WTC11 (cell line): ENCODE data around the gene AK5. TPM values are rescaled to one million over a fixed set of nuclear protein-coding genes. Genes with fewer than 3 reads are reported as not detected.

Experiments used
- ATAC-seq: fragments of 200-7000 bp; cut with Tn5 transposase; 2 replicates; pipeline ENCODE4 v1.10.0; 2021; ENCODE audit warnings: mild to moderate bottlenecking, moderate library complexity
- CTCF ChIA-PET: fragments of 300-600 bp; sonication (Branson Sonifier 250); formaldehyde crosslinking; loops from one replicate; lab custom pipeline; 2021; ENCODE audit warnings: antibody characterized with exemption; lab: Charles Lee
- POLR2A ChIA-PET: fragments of 350-600 bp; sonication (Branson Sonifier 250); formaldehyde crosslinking; loops from one replicate; lab custom pipeline; 2021; ENCODE audit warnings: antibody characterized with exemption; lab: Charles Lee
- DNase-seq: peaks from one replicate; pipeline ENCODE4 v3.0.0; 2021; ENCODE audit warnings: low spot score
- H3K27ac Mint-ChIP-seq: 2 replicates; pipeline ENCODE4 v1.8.0; 2021; ENCODE audit warnings: mixed read lengths
- H3K27me3 Mint-ChIP-seq: 2 replicates; pipeline ENCODE4 v1.8.0; 2021; ENCODE audit warnings: low read depth, mild to moderate bottlenecking, moderate library complexity, mixed read lengths
- H3K36me3 Mint-ChIP-seq: 2 replicates; pipeline ENCODE4 v1.8.0; 2021; ENCODE audit warnings: mixed read lengths
- H3K4me1 Mint-ChIP-seq: 2 replicates; pipeline ENCODE4 v1.8.0; 2022; ENCODE audit warnings: mixed read lengths
- H3K4me3 Mint-ChIP-seq: 2 replicates; pipeline ENCODE4 v1.8.0; 2021; ENCODE audit warnings: mild to moderate bottlenecking, moderate library complexity, mixed read lengths
- H3K9me3 Mint-ChIP-seq: 2 replicates; pipeline ENCODE4 v1.8.0; 2021; ENCODE audit warnings: mixed read lengths
- ATF1 ChIP-seq: sonication (generic); formaldehyde crosslinking; IDR thresholded peaks from 2 replicates; pipeline ENCODE4 v1.8.1; 2023; ENCODE audit warnings: mild to moderate bottlenecking, moderate library complexity, missing genetic modification reagents
- CDX4 ChIP-seq: fragments of 250-450 bp; sonication (Bioruptor Pico); IDR thresholded peaks from 2 replicates; pipeline ENCODE4 v1.9.0; 2021; ENCODE audit warnings: moderate library complexity, mild to moderate bottlenecking, inconsistent platforms, borderline replicate concordance
- E2F4 ChIP-seq: sonication (generic); formaldehyde crosslinking; IDR thresholded peaks from 2 replicates; pipeline ENCODE4 v1.8.1; 2022; ENCODE audit warnings: low read depth, mild to moderate bottlenecking, moderate library complexity, missing genetic modification reagents, borderline replicate concordance
- GABPB1 ChIP-seq: sonication (generic); formaldehyde crosslinking; IDR thresholded peaks from 2 replicates; pipeline ENCODE4 v1.8.1; 2023; ENCODE audit warnings: mild to moderate bottlenecking, missing genetic modification reagents
- GRHL2 ChIP-seq: fragments of 250-450 bp; sonication (Bioruptor Pico); IDR thresholded peaks from 2 replicates; pipeline ENCODE4 v1.8.0; 2022; ENCODE audit warnings: mild to moderate bottlenecking, moderate library complexity; ENCODE audit not compliant: insufficient replicate concordance, severe bottlenecking
- HMGA2 ChIP-seq: fragments of 250-450 bp; sonication (Bioruptor Pico); IDR thresholded peaks from 2 replicates; pipeline ENCODE4 v1.4.0; 2021; ENCODE audit warnings: mild to moderate bottlenecking, moderate library complexity
- IRF2 ChIP-seq: sonication (generic); formaldehyde crosslinking; IDR thresholded peaks from 2 replicates; pipeline ENCODE4 v1.8.0; 2022; ENCODE audit warnings: low read depth, missing genetic modification reagents, borderline replicate concordance
- KAT7 ChIP-seq: sonication (generic); formaldehyde crosslinking; IDR thresholded peaks from 2 replicates; pipeline ENCODE4 v1.8.1; 2023; ENCODE audit warnings: missing genetic modification reagents, mild to moderate bottlenecking, borderline replicate concordance
- MXD4 ChIP-seq: fragments of 250-450 bp; sonication (Bioruptor Pico); IDR thresholded peaks from 2 replicates; pipeline ENCODE4 v1.8.0; 2021; ENCODE audit warnings: mild to moderate bottlenecking, moderate library complexity, borderline replicate concordance
- NR1H2 ChIP-seq: sonication (generic); formaldehyde crosslinking; IDR thresholded peaks from 2 replicates; pipeline ENCODE4 v1.9.0; 2021; ENCODE audit warnings: mild to moderate bottlenecking, moderate library complexity, missing genetic modification reagents
- SP1 ChIP-seq: sonication (generic); formaldehyde crosslinking; conservative IDR thresholded peaks from 2 replicates; pipeline ENCODE4 v1.8.1; 2022; ENCODE audit warnings: missing genetic modification reagents
- TEAD1 ChIP-seq: sonication (generic); formaldehyde crosslinking; IDR thresholded peaks from 2 replicates; pipeline ENCODE4 v1.8.0; 2022; ENCODE audit warnings: mild to moderate bottlenecking, missing genetic modification reagents
- ZBTB21 ChIP-seq: sonication (generic); formaldehyde crosslinking; IDR thresholded peaks from 2 replicates; pipeline ENCODE4 v1.8.1; 2023; ENCODE audit warnings: mild to moderate bottlenecking, missing genetic modification reagents, borderline replicate concordance
- ZBTB43 ChIP-seq: sonication (generic); formaldehyde crosslinking; IDR thresholded peaks from 2 replicates; pipeline ENCODE4 v1.8.1; 2023; ENCODE audit warnings: mild to moderate bottlenecking, missing genetic modification reagents
- ZNF219 ChIP-seq: sonication (generic); formaldehyde crosslinking; IDR thresholded peaks from 2 replicates; pipeline ENCODE4 v1.8.0; 2023; ENCODE audit warnings: missing genetic modification reagents, mild to moderate bottlenecking, borderline replicate concordance
- ZNF232 ChIP-seq: sonication (generic); formaldehyde crosslinking; IDR thresholded peaks from 2 replicates; pipeline ENCODE4 v1.8.0; 2022; ENCODE audit warnings: mild to moderate bottlenecking, missing genetic modification reagents
- ZNF416 ChIP-seq: fragments of 250-450 bp; sonication (Bioruptor Pico); IDR thresholded peaks from 2 replicates; pipeline ENCODE4 v1.9.0; 2021; ENCODE audit warnings: mild to moderate bottlenecking, inconsistent platforms
- total RNA-seq: library from RNA; stranded (reverse); gene quantifications from 3 replicates; pipeline ENCODE4 v1.2.3, GENCODE V29; 2021
- TF ChIP-seq, protein P1 (sequence below): sonication (generic); formaldehyde crosslinking; IDR thresholded peaks from 2 replicates; pipeline ENCODE4 v1.8.1; 2023; ENCODE audit warnings: mild to moderate bottlenecking, missing genetic modification reagents, moderate library complexity
- TF ChIP-seq, protein P2 (sequence below): fragments of 250-450 bp; sonication (Bioruptor Pico); IDR thresholded peaks from 2 replicates; pipeline ENCODE4 v2.1.2; 2022; ENCODE audit warnings: mild to moderate bottlenecking, moderate library complexity
- TF ChIP-seq, protein P3 (sequence below): sonication (generic); formaldehyde crosslinking; IDR thresholded peaks from 2 replicates; pipeline ENCODE4 v1.8.0; 2022; ENCODE audit warnings: mild to moderate bottlenecking, missing genetic modification reagents
- TF ChIP-seq, protein P4 (sequence below): sonication (generic); formaldehyde crosslinking; conservative IDR thresholded peaks from 2 replicates; pipeline ENCODE4 v1.8.1; 2023; ENCODE audit warnings: mild to moderate bottlenecking, low read depth, missing genetic modification reagents, moderate library complexity
- TF ChIP-seq, protein P5 (sequence below): sonication (generic); formaldehyde crosslinking; IDR thresholded peaks from 2 replicates; pipeline ENCODE4 v1.8.1; 2023; ENCODE audit warnings: mild to moderate bottlenecking, missing genetic modification reagents, moderate library complexity

Gene AK5
- total RNA-seq, 1 experiment from 2014 or later: 3.0 TPM

- DNase-seq (no peak), ATAC-seq (no peak)
- CTCF ChIA-PET: no interaction called here
Observed at GRCh38 chr1:77375990-77376389, 94.2 kb downstream of the AK5 start.

DNA sequence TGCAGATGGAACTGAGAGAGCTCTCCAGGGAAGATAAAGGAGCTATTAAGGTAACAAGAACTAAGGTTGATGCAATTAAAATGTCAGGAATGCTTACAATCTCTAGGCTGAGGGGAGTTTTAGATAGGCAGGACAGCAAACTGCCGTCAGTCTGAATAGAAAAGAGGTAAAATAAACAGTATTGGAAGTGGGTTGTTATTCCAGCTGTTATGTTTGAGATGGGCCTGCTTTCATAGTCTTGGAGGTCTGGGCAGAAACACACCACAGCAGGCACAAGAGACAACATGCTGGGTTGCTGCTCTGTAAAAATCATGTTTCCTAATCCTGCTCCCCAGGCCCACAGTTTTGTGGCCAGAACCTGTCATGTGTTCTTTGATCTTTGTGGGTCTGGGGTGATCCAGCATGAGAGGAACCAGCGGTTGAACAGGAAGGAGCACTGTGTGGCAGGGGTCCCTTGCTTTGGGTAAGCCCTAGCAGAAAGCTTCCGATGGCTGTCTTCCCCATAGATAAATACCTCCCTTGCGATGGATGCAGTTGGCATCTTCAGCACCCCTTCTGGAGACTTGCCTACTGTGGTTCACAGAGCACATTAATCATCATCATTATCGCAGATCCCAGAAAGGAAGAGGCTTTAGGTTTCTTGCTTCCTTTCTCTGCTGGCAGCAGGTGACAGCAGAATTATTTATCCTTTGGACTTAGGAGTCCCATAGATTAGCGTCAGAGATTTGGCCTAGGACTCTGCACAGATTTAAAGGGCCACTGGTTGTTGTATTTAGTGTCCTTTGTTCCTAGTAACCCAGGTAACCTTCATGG is 97.1 kb downstream of the AK5 start:
- peak; percentile 69 for ATAC-seq
- Mint-ChIP-seq H3K36me3 (no peaks in the 10 kb centered on the region), H3K4me1 (peaks cover 11% of the 10 kb centered on the region), H3K4me3 (no peak overlapping the region), H3K27me3 (no peaks in the 10 kb centered on the region), H3K27ac (no peak overlapping the region), H3K9me3 (no peaks in the 10 kb centered on the region)
- TF ChIP-seq IRF2 (CRISPR knock-in tag) (no peak), ZNF219 (CRISPR knock-in tag) (no peak), HMGA2 (CRISPR knock-in tag) (no peak), NR1H2 (CRISPR knock-in tag) (no peak), GRHL2 (CRISPR knock-in tag) (no peak), KAT7 (CRISPR knock-in tag) (no peak), ZNF232 (CRISPR knock-in tag) (no peak), SP1 (CRISPR knock-in tag) (no peak), E2F4 (no peak), ZBTB43 (CRISPR knock-in tag) (no peak), ATF1 (no peak)
- TF ChIP-seq, protein P1, sequence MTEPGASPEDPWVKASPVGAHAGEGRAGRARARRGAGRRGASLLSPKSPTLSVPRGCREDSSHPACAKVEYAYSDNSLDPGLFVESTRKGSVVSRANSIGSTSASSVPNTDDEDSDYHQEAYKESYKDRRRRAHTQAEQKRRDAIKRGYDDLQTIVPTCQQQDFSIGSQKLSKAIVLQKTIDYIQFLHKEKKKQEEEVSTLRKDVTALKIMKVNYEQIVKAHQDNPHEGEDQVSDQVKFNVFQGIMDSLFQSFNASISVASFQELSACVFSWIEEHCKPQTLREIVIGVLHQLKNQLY (CRISPR knock-in tag): no peak
- no peak for DNase-seq
- ChIA-PET CTCF (interaction anchor here (0.9 kb wide), 1 partner anchor 66 kb away, joined by 3 read pairs; no protein-coding TSS in a partner anchor), POLR2A (no interaction called here)

More at GRCh38 chr1:77375990-77376389, 94.2 kb downstream of the AK5 start:
- Mint-ChIP-seq H3K36me3 (no peaks in the 10 kb centered on the region), H3K27me3 (no peaks in the 10 kb centered on the region), H3K4me1 (peaks cover 13% of the 10 kb centered on the region), H3K27ac (no peak overlapping the region), H3K4me3 (no peak overlapping the region), H3K9me3 (no peaks in the 10 kb centered on the region)
- TF ChIP-seq, protein P2, sequence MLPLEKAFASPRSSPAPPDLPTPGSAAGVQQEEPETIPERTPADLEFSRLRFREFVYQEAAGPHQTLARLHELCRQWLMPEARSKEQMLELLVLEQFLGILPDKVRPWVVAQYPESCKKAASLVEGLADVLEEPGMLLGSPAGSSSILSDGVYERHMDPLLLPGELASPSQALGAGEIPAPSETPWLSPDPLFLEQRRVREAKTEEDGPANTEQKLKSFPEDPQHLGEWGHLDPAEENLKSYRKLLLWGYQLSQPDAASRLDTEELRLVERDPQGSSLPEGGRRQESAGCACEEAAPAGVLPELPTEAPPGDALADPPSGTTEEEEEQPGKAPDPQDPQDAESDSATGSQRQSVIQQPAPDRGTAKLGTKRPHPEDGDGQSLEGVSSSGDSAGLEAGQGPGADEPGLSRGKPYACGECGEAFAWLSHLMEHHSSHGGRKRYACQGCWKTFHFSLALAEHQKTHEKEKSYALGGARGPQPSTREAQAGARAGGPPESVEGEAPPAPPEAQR (CRISPR knock-in tag): no peak
- TF ChIP-seq ZBTB21 (no peak), CDX4 (CRISPR knock-in tag) (no peak), GABPB1 (CRISPR knock-in tag) (no peak), MXD4 (CRISPR knock-in tag) (no peak), ZNF416 (CRISPR knock-in tag) (no peak), TEAD1 (CRISPR knock-in tag) (no peak)
- TF ChIP-seq, protein P3, sequence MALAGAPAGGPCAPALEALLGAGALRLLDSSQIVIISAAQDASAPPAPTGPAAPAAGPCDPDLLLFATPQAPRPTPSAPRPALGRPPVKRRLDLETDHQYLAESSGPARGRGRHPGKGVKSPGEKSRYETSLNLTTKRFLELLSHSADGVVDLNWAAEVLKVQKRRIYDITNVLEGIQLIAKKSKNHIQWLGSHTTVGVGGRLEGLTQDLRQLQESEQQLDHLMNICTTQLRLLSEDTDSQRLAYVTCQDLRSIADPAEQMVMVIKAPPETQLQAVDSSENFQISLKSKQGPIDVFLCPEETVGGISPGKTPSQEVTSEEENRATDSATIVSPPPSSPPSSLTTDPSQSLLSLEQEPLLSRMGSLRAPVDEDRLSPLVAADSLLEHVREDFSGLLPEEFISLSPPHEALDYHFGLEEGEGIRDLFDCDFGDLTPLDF: no peak
- TF ChIP-seq, protein P4, sequence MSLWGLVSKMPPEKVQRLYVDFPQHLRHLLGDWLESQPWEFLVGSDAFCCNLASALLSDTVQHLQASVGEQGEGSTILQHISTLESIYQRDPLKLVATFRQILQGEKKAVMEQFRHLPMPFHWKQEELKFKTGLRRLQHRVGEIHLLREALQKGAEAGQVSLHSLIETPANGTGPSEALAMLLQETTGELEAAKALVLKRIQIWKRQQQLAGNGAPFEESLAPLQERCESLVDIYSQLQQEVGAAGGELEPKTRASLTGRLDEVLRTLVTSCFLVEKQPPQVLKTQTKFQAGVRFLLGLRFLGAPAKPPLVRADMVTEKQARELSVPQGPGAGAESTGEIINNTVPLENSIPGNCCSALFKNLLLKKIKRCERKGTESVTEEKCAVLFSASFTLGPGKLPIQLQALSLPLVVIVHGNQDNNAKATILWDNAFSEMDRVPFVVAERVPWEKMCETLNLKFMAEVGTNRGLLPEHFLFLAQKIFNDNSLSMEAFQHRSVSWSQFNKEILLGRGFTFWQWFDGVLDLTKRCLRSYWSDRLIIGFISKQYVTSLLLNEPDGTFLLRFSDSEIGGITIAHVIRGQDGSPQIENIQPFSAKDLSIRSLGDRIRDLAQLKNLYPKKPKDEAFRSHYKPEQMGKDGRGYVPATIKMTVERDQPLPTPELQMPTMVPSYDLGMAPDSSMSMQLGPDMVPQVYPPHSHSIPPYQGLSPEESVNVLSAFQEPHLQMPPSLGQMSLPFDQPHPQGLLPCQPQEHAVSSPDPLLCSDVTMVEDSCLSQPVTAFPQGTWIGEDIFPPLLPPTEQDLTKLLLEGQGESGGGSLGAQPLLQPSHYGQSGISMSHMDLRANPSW (CRISPR knock-in tag): no peak
- TF ChIP-seq, protein P5, sequence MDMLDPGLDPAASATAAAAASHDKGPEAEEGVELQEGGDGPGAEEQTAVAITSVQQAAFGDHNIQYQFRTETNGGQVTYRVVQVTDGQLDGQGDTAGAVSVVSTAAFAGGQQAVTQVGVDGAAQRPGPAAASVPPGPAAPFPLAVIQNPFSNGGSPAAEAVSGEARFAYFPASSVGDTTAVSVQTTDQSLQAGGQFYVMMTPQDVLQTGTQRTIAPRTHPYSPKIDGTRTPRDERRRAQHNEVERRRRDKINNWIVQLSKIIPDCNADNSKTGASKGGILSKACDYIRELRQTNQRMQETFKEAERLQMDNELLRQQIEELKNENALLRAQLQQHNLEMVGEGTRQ (CRISPR knock-in tag): no peak
- POLR2A ChIA-PET: no interaction called here
